ENCODE data around the gene QPCT.

QPCT gene

GRCh38 chr2:37324786-37325624 is 19.4 kb upstream of the QPCT start, which contains the start of gene PRKD3:
Gene PRKD3, minus strand, starts transcription at chr2:37324833. Its CDS starts 8,309 bp downstream, at chr2:37316524.
- in situ Hi-C loops (cut with MboI; ENCODE audit: low sequenced_read_pairs, unreplicated experiment): no loop called here

GRCh38 chr2:37325625-37326071 is 18.8 kb upstream of the QPCT start:
- TF ChIP-seq CTCF (IDR thresholded peaks at IDR 0.05; ENCODE audit: borderline replicate concordance, control extremely low read depth, extremely low read depth, insufficient read depth, missing control alignments): no peak
- in situ Hi-C loops (cut with MboI; ENCODE audit: low sequenced_read_pairs, unreplicated experiment): no loop called here
- no peak for DNase-seq (ENCODE audit: low spot score)

More at GRCh38 chr2:37324786-37325624, 19.4 kb upstream of the QPCT start, which contains the start of gene PRKD3:
- DNase-seq (ENCODE audit: low spot score): peak; percentile 90
- TF ChIP-seq CTCF (IDR thresholded peaks at IDR 0.05; ENCODE audit: borderline replicate concordance, control extremely low read depth, extremely low read depth, insufficient read depth, missing control alignments): no peak

GRCh38 chr2:37326285-37326684 is 18.1 kb upstream of the QPCT start:
- in situ Hi-C loops (cut with MboI; ENCODE audit: low sequenced_read_pairs, unreplicated experiment): no loop called here
- DNase-seq (ENCODE audit: low spot score): no peak
- no peak for TF ChIP-seq CTCF (IDR thresholded peaks at IDR 0.05; ENCODE audit: borderline replicate concordance, control extremely low read depth, extremely low read depth, insufficient read depth, missing control alignments)

- no peak for TF ChIP-seq CTCF (IDR thresholded peaks at IDR 0.05; ENCODE audit: borderline replicate concordance, control extremely low read depth, extremely low read depth, insufficient read depth, missing control alignments)
- DNase-seq (ENCODE audit: low spot score): no peak
- in situ Hi-C loops (cut with MboI; ENCODE audit: low sequenced_read_pairs, unreplicated experiment): no loop called here
Measured at GRCh38 chr2:37326866-37327634, 17.4 kb upstream of the QPCT start.

GRCh38 chr2:37330681-37331080 is 13.7 kb upstream of the QPCT start:
- in situ Hi-C loops (cut with MboI; ENCODE audit: low sequenced_read_pairs, unreplicated experiment): no loop called here
- no peak for DNase-seq (ENCODE audit: low spot score)
- no peak for TF ChIP-seq CTCF (IDR thresholded peaks at IDR 0.05; ENCODE audit: borderline replicate concordance, control extremely low read depth, extremely low read depth, insufficient read depth, missing control alignments)

GRCh38 chr2:37332560-37332959 is 11.9 kb upstream of the QPCT start:
- no peak for DNase-seq (ENCODE audit: low spot score)
- in situ Hi-C loops (cut with MboI; ENCODE audit: low sequenced_read_pairs, unreplicated experiment): no loop called here

More at GRCh38 chr2:37332560-37332959, 11.9 kb upstream of the QPCT start:
- TF ChIP-seq CTCF (IDR thresholded peaks at IDR 0.05; ENCODE audit: borderline replicate concordance, control extremely low read depth, extremely low read depth, insufficient read depth, missing control alignments): no peak

Measured in GM13976 (cell line).